GM21526 (cell line): ENCODE data around the gene C15orf39.
"Not testable (repeated sequence)": the region's sequence is repeated elsewhere in the genome, so short reads cannot be mapped to it uniquely, and the experiment has no call there.

Experiments
- ATAC-seq: cut with Tn5 transposase; IDR thresholded peaks from one replicate; pipeline ENCODE4 v1.9.1; 2021; ENCODE audit warnings: moderate library complexity; ENCODE audit not compliant: unreplicated experiment, low FRiP score

C15orf39 gene

GRCh38 chr15:75201616-75202250 is at the start of gene C15orf39:
Gene C15orf39, plus strand, starts transcription at chr15:75201882. Its CDS starts 4,167 bp downstream, at chr15:75206049.
- peak; percentile 33 for ATAC-seq

- no peak for ATAC-seq
Measured at GRCh38 chr15:75152382-75153079, 49.2 kb upstream of the C15orf39 start.

GRCh38 chr15:75153087-75153486 is 48.6 kb upstream of the C15orf39 start:
- ATAC-seq, result no peak

GRCh38 chr15:75153565-75154276 is 48.0 kb upstream of the C15orf39 start:
- ATAC-seq, result no peak

GRCh38 chr15:75154461-75155062 is 47.1 kb upstream of the C15orf39 start:
- ATAC-seq, result no peak

GRCh38 chr15:75156326-75157215 is 45.1 kb upstream of the C15orf39 start:
- no peak for ATAC-seq

GRCh38 chr15:75158402-75158801 is 43.3 kb upstream of the C15orf39 start:
- ATAC-seq, result no peak

GRCh38 chr15:75159244-75159643 is 42.4 kb upstream of the C15orf39 start:
- ATAC-seq, result no peak

GRCh38 chr15:75161106-75161916 is 40.4 kb upstream of the C15orf39 start:
- ATAC-seq, result no peak

GRCh38 chr15:75161917-75162414 is 39.7 kb upstream of the C15orf39 start:
- ATAC-seq, result no peak

GRCh38 chr15:75163150-75163564 is 38.5 kb upstream of the C15orf39 start:
- no peak for ATAC-seq

GRCh38 chr15:75164625-75165350 is 36.9 kb upstream of the C15orf39 start:
- ATAC-seq, result no peak

- not testable (repeated sequence) for ATAC-seq
Measured at GRCh38 chr15:75166489-75167063, 35.1 kb upstream of the C15orf39 start.

GRCh38 chr15:75167588-75168350 is 33.9 kb upstream of the C15orf39 start:
- ATAC-seq, result no peak

GRCh38 chr15:75168374-75168773 is 33.3 kb upstream of the C15orf39 start:
- no peak for ATAC-seq

- no peak for ATAC-seq
Measured at GRCh38 chr15:75170203-75170602, 31.5 kb upstream of the C15orf39 start.

GRCh38 chr15:75170711-75171341 is 30.9 kb upstream of the C15orf39 start:
- no peak for ATAC-seq
